ENCODE results near the gene TMCC3. TPM values are rescaled to one million over a fixed set of nuclear protein-coding genes. Genes with fewer than 3 reads are reported as not detected.

The TMCC3 gene
- total and polyA plus RNA-seq, 2 donors from 2014 or later: 6.7 to 14.7 TPM

DNA sequence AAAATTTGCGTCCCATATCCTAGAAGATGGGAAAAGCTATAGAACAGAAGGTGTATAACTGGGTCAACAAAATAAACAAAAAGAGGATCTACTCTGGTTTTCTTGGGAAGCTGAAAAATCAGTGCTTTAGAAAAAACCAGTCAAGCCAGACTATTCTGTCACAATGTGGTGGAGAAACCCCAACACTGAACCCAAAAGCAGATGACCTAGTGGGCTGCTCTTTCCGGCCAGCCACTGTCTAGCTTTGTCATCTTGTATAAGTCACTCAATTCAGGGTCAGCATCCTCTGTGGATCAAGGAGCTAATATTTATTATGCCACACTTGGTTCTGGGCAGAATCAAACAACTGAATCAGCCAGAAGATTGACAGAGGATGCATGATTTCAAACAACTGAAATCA, 26.6 kb upstream of the TMCC3 start:
- H3K4me1 ChIP-seq (ENCODE audit: control insufficient read depth in 2 of 3, insufficient read depth in 2 of 3, low read depth in 1 of 3, low read length in 3 of 3): peaks cover 0 to 8% (median 0%) of the 10 kb centered on the region in 3 donors
- no peak for DNase-seq
- intact Hi-C loops (cut with DNase I): no loop called here
- no peaks in the 10 kb centered on the region for H3K9me3 ChIP-seq (ENCODE audit: control insufficient read depth in 2 of 3, insufficient read depth in 1 of 3, low read length in 3 of 3)
- H3K4me3 ChIP-seq (ENCODE audit: low read length in 3 of 3): no peak overlapping the region
- H3K9ac ChIP-seq (ENCODE audit: low read length in 3 of 3): no peak overlapping the region
- FAIRE-seq: no peak
- no peak overlapping the region for H3K27ac ChIP-seq (ENCODE audit: low read depth in 2 of 2, low read length in 2 of 2)
- TF ChIP-seq, protein P1, sequence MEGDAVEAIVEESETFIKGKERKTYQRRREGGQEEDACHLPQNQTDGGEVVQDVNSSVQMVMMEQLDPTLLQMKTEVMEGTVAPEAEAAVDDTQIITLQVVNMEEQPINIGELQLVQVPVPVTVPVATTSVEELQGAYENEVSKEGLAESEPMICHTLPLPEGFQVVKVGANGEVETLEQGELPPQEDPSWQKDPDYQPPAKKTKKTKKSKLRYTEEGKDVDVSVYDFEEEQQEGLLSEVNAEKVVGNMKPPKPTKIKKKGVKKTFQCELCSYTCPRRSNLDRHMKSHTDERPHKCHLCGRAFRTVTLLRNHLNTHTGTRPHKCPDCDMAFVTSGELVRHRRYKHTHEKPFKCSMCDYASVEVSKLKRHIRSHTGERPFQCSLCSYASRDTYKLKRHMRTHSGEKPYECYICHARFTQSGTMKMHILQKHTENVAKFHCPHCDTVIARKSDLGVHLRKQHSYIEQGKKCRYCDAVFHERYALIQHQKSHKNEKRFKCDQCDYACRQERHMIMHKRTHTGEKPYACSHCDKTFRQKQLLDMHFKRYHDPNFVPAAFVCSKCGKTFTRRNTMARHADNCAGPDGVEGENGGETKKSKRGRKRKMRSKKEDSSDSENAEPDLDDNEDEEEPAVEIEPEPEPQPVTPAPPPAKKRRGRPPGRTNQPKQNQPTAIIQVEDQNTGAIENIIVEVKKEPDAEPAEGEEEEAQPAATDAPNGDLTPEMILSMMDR (IDR thresholded peaks at IDR 0.05; ENCODE audit: borderline replicate concordance, extremely low read depth, insufficient read depth): no peak
- H3K36me3 ChIP-seq (ENCODE audit: control insufficient read depth in 2 of 3, insufficient read depth in 3 of 3, low read length in 3 of 3): no peaks in the 10 kb centered on the region
- no peaks in the 10 kb centered on the region for H3K27me3 ChIP-seq (ENCODE audit: control insufficient read depth, insufficient read depth, low read length)

DNA sequence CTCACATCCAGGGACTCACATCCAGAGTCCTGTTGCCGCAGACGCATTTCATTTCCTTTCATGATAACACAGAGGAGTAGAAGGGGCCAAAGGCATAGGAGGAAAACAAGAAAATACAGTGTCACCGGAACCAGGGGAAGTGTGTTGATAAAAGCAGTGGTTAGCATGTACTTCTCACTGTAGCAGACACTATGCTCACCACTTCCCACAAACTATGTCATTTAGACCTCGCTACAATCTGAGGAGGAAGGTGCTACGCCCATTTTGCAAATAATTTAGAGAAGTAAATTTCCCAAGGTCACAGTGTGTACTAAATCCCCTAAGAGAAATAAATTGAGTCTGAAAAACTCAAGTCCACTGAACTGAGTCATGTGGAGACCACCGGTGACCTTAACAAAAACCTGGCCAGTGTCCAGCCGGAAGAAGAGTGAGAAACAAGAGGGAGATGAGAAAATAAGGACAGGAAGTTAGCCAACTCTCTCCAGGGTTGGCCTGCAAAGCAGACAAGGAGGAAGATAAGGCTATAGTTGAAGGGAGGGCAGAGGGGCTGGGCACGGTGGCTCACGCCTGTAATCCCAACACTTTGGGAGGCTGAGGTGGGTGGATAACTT, 25.8 kb upstream of the TMCC3 start:
- Histone ChIP-seq H3K36me3 (ENCODE audit: control insufficient read depth in 2 of 3, insufficient read depth in 3 of 3, low read length in 3 of 3) (no peaks in the 10 kb centered on the region), H3K27ac (ENCODE audit: low read depth in 2 of 2, low read length in 2 of 2) (no peak overlapping the region), H3K9ac (ENCODE audit: low read length in 3 of 3) (no peak overlapping the region), H3K4me3 (ENCODE audit: low read length in 3 of 3) (no peak overlapping the region), H3K27me3 (ENCODE audit: control insufficient read depth, insufficient read depth, low read length) (no peaks in the 10 kb centered on the region), H3K9me3 (ENCODE audit: control insufficient read depth in 2 of 3, insufficient read depth in 1 of 3, low read length in 3 of 3) (no peaks in the 10 kb centered on the region), H3K4me1 (ENCODE audit: control insufficient read depth in 2 of 3, insufficient read depth in 2 of 3, low read depth in 1 of 3, low read length in 3 of 3) (peaks cover 0 to 8% (median 0%) of the 10 kb centered on the region in 3 donors)
- peak in 1 of 5 donors; percentile 42 for DNase-seq
- TF ChIP-seq, protein P1 (IDR thresholded peaks at IDR 0.05; ENCODE audit: borderline replicate concordance, extremely low read depth, insufficient read depth): no peak
- no peak for FAIRE-seq
- intact Hi-C loops (cut with DNase I): no loop called here

- H3K27me3 ChIP-seq (ENCODE audit: control insufficient read depth, insufficient read depth, low read length): no peaks in the 10 kb centered on the region
- FAIRE-seq: no peak
- intact Hi-C loops (cut with DNase I): no loop called here
- no peak for DNase-seq
- no peak overlapping the region for H3K4me3 ChIP-seq (ENCODE audit: low read length in 3 of 3)
- no peaks in the 10 kb centered on the region for H3K36me3 ChIP-seq (ENCODE audit: control insufficient read depth in 2 of 3, insufficient read depth in 3 of 3, low read length in 3 of 3)
- H3K4me1 ChIP-seq (ENCODE audit: control insufficient read depth in 2 of 3, insufficient read depth in 2 of 3, low read depth in 1 of 3, low read length in 3 of 3): peaks cover 0 to 8% (median 0%) of the 10 kb centered on the region in 3 donors
- H3K9me3 ChIP-seq (ENCODE audit: control insufficient read depth in 2 of 3, insufficient read depth in 1 of 3, low read length in 3 of 3): no peaks in the 10 kb centered on the region
- TF ChIP-seq, protein P1 (IDR thresholded peaks at IDR 0.05; ENCODE audit: borderline replicate concordance, extremely low read depth, insufficient read depth): no peak
- no peak overlapping the region for H3K27ac ChIP-seq (ENCODE audit: low read depth in 2 of 2, low read length in 2 of 2)
- H3K9ac ChIP-seq (ENCODE audit: low read length in 3 of 3): no peak overlapping the region
Measured at GRCh38 chr12:94674835-94675234, 24.5 kb upstream of the TMCC3 start.

GRCh38 chr12:94674051-94674451, 23.7 kb upstream of the TMCC3 start:
- H3K27ac ChIP-seq (ENCODE audit: low read depth in 2 of 2, low read length in 2 of 2): no peak overlapping the region
- peak in 2 of 5 donors; percentile 26 to 46 for DNase-seq
- TF ChIP-seq, protein P1 (IDR thresholded peaks at IDR 0.05; ENCODE audit: borderline replicate concordance, extremely low read depth, insufficient read depth): no peak

More at GRCh38 chr12:94674051-94674451, 23.7 kb upstream of the TMCC3 start:
- intact Hi-C loops (cut with DNase I): no loop called here
- Histone ChIP-seq H3K4me1 (ENCODE audit: control insufficient read depth in 2 of 3, insufficient read depth in 2 of 3, low read depth in 1 of 3, low read length in 3 of 3) (peaks cover 0 to 8% (median 0%) of the 10 kb centered on the region in 3 donors), H3K27me3 (ENCODE audit: control insufficient read depth, insufficient read depth, low read length) (no peaks in the 10 kb centered on the region), H3K36me3 (ENCODE audit: control insufficient read depth in 2 of 3, insufficient read depth in 3 of 3, low read length in 3 of 3) (no peaks in the 10 kb centered on the region), H3K9me3 (ENCODE audit: control insufficient read depth in 2 of 3, insufficient read depth in 1 of 3, low read length in 3 of 3) (no peaks in the 10 kb centered on the region), H3K9ac (ENCODE audit: low read length in 3 of 3) (no peak overlapping the region), H3K4me3 (ENCODE audit: low read length in 3 of 3) (no peak overlapping the region)
- FAIRE-seq: no peak
